OCI-LY1 (cell line): ENCODE results near the gene CDHR3.

ENCODE experiments used
- CTCF ChIP-seq: fragments of 200-600 bp; sonication (generic), shearing (Covaris generic); IDR thresholded peaks from 2 replicates; pipeline ENCODE4 v1.5.1; 2017; ENCODE audit warnings: mild to moderate bottlenecking, antibody characterized with exemption, low read length, moderate library complexity, mixed read lengths
- EZH2 ChIP-seq: fragments of 200-600 bp; sonication (generic), shearing (Covaris generic); IDR thresholded peaks from 2 replicates; pipeline ENCODE4 v1.8.0; 2017; ENCODE audit warnings: borderline replicate concordance, mixed run types, mild to moderate bottlenecking, antibody characterized with exemption, low read length, moderate library complexity, mixed read lengths

DNA sequence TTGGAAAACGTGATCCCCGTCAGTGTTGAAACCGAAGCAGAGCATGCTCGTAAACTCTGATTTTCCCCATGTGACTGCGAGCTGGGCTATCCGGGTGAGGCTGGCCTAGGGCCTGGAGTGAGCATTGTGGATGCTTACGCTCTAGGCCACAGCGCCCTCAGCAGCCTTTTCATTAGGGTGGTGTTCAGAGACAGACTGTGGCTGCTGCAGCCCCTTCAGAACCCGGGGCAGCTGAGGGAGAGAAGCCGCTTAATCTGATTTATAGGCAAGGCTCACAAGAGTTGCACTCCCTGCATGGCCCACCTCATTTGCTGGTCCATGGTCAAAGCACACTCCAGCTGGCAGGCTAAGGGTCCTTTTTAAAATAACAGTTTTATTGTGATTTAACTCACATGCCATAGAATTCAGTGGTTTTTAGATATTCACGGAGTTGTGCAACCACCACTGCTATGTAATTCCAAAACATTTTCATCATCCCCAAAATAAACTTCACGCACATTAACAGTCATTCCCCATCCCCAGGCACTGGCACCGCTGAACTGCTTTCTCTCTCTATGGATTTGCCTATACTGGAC, 76.5 kb downstream of the CDHR3 start:
- TF ChIP-seq EZH2 (no peak), CTCF (no peak; the same call in 1 of the 2 replicates)
